ENCODE measurements around the gene GPC6. TPM values are rescaled to one million over a fixed set of nuclear protein-coding genes. Genes with fewer than 3 reads are reported as not detected.

Gene GPC6
- total and polyA plus RNA-seq, 2 donors (not counting 1 experiment from before 2014, with no cell fraction given), result not detected

DNA sequence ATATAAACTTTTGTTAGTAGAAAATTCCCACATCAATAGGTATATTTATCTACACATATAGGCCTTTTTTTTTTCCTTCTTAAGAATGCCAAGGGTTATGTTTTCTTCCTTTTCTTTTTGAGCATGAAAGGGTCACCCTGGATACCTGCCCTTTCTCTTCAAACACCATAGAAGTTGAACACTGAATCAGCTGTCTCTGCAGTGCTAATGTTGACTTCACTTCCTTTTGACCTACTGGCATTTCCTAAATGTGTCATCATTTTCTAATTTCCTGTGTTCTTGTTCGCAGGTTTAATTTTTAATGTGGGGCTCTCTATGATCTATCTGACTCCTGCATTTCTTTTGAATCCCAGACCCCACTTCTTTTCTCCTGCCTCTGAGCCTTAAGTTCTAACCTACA lies 532.0 kb downstream of the GPC6 start:
- H3K4me3 Mint-ChIP-seq, result no peak overlapping the region
- Histone ChIP-seq H3K4me3 (ENCODE audit: control extremely low read depth in 1 of 5, extremely low read depth in 1 of 5, insufficient read depth in 1 of 5, low read depth in 2 of 5, low read length in 4 of 5) (no peak overlapping the region), H3K36me3 (replicated peaks in 1 of 2; ENCODE audit: control extremely low read depth in 1 of 2, control insufficient read depth in 1 of 2, extremely low read depth in 1 of 2, insufficient read depth in 2 of 2, low read length in 1 of 2) (no peaks in the 10 kb centered on the region), H3K9ac (ENCODE audit: low read length) (no peak overlapping the region), H4K20me1 (ENCODE audit: control insufficient read depth, insufficient read depth, low read length, poor library complexity, severe bottlenecking) (no peaks in the 10 kb centered on the region), H3K27me3 (replicated peaks in 1 of 4; ENCODE audit: control extremely low read depth in 1 of 4, control insufficient read depth in 3 of 4, insufficient read depth in 4 of 4, low read length in 3 of 4) (no peaks in the 10 kb centered on the region), H3K9me3 (ENCODE audit: control extremely low read depth in 1 of 3, control insufficient read depth in 2 of 3, insufficient read depth in 1 of 3, low read length in 2 of 3) (no peaks in the 10 kb centered on the region), H2AFZ (ENCODE audit: insufficient read depth, low read depth, low read length, poor library complexity, severe bottlenecking) (no peak overlapping the region), H3K27ac (ENCODE audit: low read length in 2 of 2) (no peak overlapping the region), H3K79me2 (ENCODE audit: control insufficient read depth, insufficient read depth, low read length) (no peaks in the 10 kb centered on the region), H3K4me1 (ENCODE audit: control insufficient read depth in 2 of 2, insufficient read depth in 2 of 2, low read length in 2 of 2) (no peaks in the 10 kb centered on the region), H3K4me2 (replicated peaks; ENCODE audit: low read depth, low read length, poor library complexity, severe bottlenecking) (no peak overlapping the region)
- peaks cover 3% of the 10 kb centered on the region for H3K9me3 Mint-ChIP-seq (ENCODE audit: insufficient read depth)
- TF ChIP-seq EZH2 (IDR thresholded peaks at IDR 0.05; ENCODE audit: borderline replicate concordance, insufficient read depth, low read depth, low read length, poor library complexity, severe bottlenecking), result no peak
- ATAC-seq (ENCODE audit: low read depth) (no peak), DNase-seq (no peak)
- no peaks in the 10 kb centered on the region for H3K4me1 Mint-ChIP-seq
- H3K27ac Mint-ChIP-seq, result no peak overlapping the region
- CTCF ChIA-PET, result no interaction called here
- POLR2A ChIA-PET, result no interaction called here
- H3K27me3 Mint-ChIP-seq, result no peaks in the 10 kb centered on the region
- intact Hi-C loops (cut with micrococcal nuclease), result no loop called here
- 100% methylated on average over 1 of the region's 1 CpG for WGBS (ENCODE audit: insufficient coverage)

DNA sequence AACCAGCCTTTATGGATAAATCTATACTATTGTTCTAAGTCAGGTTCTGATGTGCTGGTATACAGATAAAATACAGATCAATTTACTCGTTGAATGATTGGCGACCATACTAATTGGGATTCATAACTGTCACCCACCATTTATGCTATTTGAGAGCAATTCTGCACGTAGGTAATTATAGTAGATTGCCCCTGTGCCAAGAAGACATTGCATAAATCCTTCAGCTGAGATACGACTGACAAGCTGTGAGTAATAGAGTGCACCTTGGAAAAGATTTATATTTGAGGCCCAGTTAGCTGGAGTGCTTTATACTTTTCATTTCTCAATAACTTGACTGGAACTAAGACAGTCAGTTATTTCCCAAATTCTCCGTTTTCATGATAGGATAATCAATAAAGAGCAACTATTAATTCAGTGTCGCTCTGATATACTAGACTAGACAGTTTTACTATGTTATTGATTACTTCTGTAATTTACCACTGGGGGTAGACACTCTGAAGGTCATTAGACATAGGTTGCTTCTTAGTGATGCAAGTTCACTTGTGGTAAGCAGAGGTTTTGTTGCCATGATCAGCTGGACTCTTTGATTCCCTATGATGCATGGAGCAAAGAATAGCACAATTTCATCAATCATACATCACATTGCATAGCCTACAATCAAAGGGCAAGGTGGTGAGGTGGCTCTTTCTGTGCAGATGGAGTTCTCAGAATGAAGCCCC lies 536.3 kb downstream of the GPC6 start:
- no peak overlapping the region for H3K9ac ChIP-seq (ENCODE audit: low read length)
- H3K9me3 Mint-ChIP-seq (ENCODE audit: insufficient read depth), result peaks cover 3% of the 10 kb centered on the region
- H3K4me2 ChIP-seq (replicated peaks; ENCODE audit: low read depth, low read length, poor library complexity, severe bottlenecking), result no peak overlapping the region
- no peak overlapping the region for H3K4me3 ChIP-seq (ENCODE audit: control extremely low read depth in 1 of 5, extremely low read depth in 1 of 5, insufficient read depth in 1 of 5, low read depth in 2 of 5, low read length in 4 of 5)
- ATAC-seq (ENCODE audit: low read depth) (no peak), DNase-seq (no peak)
- H3K9me3 ChIP-seq (ENCODE audit: control extremely low read depth in 1 of 3, control insufficient read depth in 2 of 3, insufficient read depth in 1 of 3, low read length in 2 of 3), result no peaks in the 10 kb centered on the region
- H4K20me1 ChIP-seq (ENCODE audit: control insufficient read depth, insufficient read depth, low read length, poor library complexity, severe bottlenecking), result no peaks in the 10 kb centered on the region
- WGBS (ENCODE audit: insufficient coverage), result 100% methylated on average over 1 of the region's 6 CpGs
- no peak overlapping the region for H2AFZ ChIP-seq (ENCODE audit: insufficient read depth, low read depth, low read length, poor library complexity, severe bottlenecking)
- intact Hi-C loops (cut with micrococcal nuclease), result no loop called here
- no peak overlapping the region for H3K27ac Mint-ChIP-seq
- ChIA-PET POLR2A (no interaction called here), CTCF (no interaction called here)
- H3K79me2 ChIP-seq (ENCODE audit: control insufficient read depth, insufficient read depth, low read length), result no peaks in the 10 kb centered on the region
- H3K27ac ChIP-seq (ENCODE audit: low read length in 2 of 2), result no peak overlapping the region
- H3K4me1 ChIP-seq (ENCODE audit: control insufficient read depth in 2 of 2, insufficient read depth in 2 of 2, low read length in 2 of 2), result no peaks in the 10 kb centered on the region
- H3K4me1 Mint-ChIP-seq, result no peaks in the 10 kb centered on the region
- H3K27me3 Mint-ChIP-seq, result no peaks in the 10 kb centered on the region
- H3K36me3 ChIP-seq (replicated peaks in 1 of 2; ENCODE audit: control extremely low read depth in 1 of 2, control insufficient read depth in 1 of 2, extremely low read depth in 1 of 2, insufficient read depth in 2 of 2, low read length in 1 of 2), result no peaks in the 10 kb centered on the region
- H3K4me3 Mint-ChIP-seq, result no peak overlapping the region
- TF ChIP-seq, protein P1, sequence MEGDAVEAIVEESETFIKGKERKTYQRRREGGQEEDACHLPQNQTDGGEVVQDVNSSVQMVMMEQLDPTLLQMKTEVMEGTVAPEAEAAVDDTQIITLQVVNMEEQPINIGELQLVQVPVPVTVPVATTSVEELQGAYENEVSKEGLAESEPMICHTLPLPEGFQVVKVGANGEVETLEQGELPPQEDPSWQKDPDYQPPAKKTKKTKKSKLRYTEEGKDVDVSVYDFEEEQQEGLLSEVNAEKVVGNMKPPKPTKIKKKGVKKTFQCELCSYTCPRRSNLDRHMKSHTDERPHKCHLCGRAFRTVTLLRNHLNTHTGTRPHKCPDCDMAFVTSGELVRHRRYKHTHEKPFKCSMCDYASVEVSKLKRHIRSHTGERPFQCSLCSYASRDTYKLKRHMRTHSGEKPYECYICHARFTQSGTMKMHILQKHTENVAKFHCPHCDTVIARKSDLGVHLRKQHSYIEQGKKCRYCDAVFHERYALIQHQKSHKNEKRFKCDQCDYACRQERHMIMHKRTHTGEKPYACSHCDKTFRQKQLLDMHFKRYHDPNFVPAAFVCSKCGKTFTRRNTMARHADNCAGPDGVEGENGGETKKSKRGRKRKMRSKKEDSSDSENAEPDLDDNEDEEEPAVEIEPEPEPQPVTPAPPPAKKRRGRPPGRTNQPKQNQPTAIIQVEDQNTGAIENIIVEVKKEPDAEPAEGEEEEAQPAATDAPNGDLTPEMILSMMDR (IDR thresholded peaks at IDR 0.05), result no peak
- no peaks in the 10 kb centered on the region for H3K27me3 ChIP-seq (replicated peaks in 1 of 4; ENCODE audit: control extremely low read depth in 1 of 4, control insufficient read depth in 3 of 4, insufficient read depth in 4 of 4, low read length in 3 of 4)

Data from B cell (primary cell).